Heart left ventricle (tissue), 16 donors: ENCODE results near the gene CCHCR1. TPM values are rescaled to one million over a fixed set of nuclear protein-coding genes. Genes with fewer than 3 reads are reported as not detected.
A peak's percentile ranks its signal among the peaks of the same experiment; 100 is the strongest.
"Not testable (repeated sequence)": the region's sequence is repeated elsewhere in the genome, so short reads cannot be mapped to it uniquely, and the experiment has no call there.

ENCODE experiments used
- ATAC-seq, 4 donors: fragments of 200-7000 bp; cut with Tn5 transposase; one replicate each; pipeline ENCODE4 v1.9.1; 2020 to 2022; ENCODE audit warnings: moderate library complexity in 4 of 4, mild to moderate bottlenecking in 3 of 4, moderate number of reproducible peaks in 1 of 4
- DNase-seq, 5 donors: peaks; one replicate each; pipeline ENCODE4 v3.0.0-alpha.2; 2020
- H3K27ac ChIP-seq, 12 donors: fragments of 200-600 bp; sonication (generic) in 4 of 12; one replicate each; pipeline versions ENCODE4 v1.5.0 to v1.8.0; 2016 to 2022; ENCODE audit warnings: mild to moderate bottlenecking in 2 of 12
- H3K27me3 ChIP-seq, 9 donors: fragments of 200-600 bp; sonication (generic) in 2 of 9; one replicate each; pipeline versions ENCODE4 v1.5.1 to v1.8.0; 2016 to 2022; ENCODE audit warnings: mild to moderate bottlenecking in 3 of 9
- H3K36me3 ChIP-seq, 9 donors: fragments of 200-600 bp; sonication (generic) in 2 of 9; one replicate each; pipeline versions ENCODE4 v1.5.0 to v1.8.0; 2018 to 2022; ENCODE audit warnings: mild to moderate bottlenecking in 2 of 9
- H3K4me1 ChIP-seq, 12 donors: fragments of 200-600 bp; sonication (generic) in 4 of 12; one replicate each; pipeline versions ENCODE4 v1.5.0 to v1.8.0; 2016 to 2022; ENCODE audit warnings: mild to moderate bottlenecking in 3 of 12
- H3K4me3 ChIP-seq, 12 donors: fragments of 200-600 bp; sonication (generic) in 4 of 12; one replicate each; pipeline versions ENCODE4 v1.5.0 to v1.8.0; 2017 to 2022; ENCODE audit warnings: mild to moderate bottlenecking in 9 of 12, moderate library complexity in 4 of 12
- H3K9me3 ChIP-seq, 12 donors: fragments of 200-600 bp; sonication (generic) in 4 of 12; one replicate each; pipeline versions ENCODE4 v1.5.0 to v1.8.0; 2016 to 2022; ENCODE audit warnings: mild to moderate bottlenecking in 1 of 12
- POLR2A ChIP-seq, 2 donors: fragments of 450-650 bp; IDR thresholded peaks; one replicate each; pipeline ENCODE4 v1.6.1; 2017; ENCODE audit warnings: antibody characterized with exemption in 2 of 2, mild to moderate bottlenecking in 2 of 2, moderate library complexity in 2 of 2
- WGBS, 4 donors: extraction: QIAGEN DNeasy Blood & Tissue Kit in 2 of 4; methylation state at CpG; one replicate each; pipeline versions ENCODE4 v1.1.5 to v1.1.7; 2013 to 2018; 5-methylcytosine and 5-hydroxymethylcytosine counted together
- intact Hi-C, 10 donors: fragments of 100-400 bp; cut with DNase I; formaldehyde crosslinking; loops; one replicate each; pipeline versions ENCODE4 v1.11.1 to v1.14.2; 2022
- polyA plus RNA-seq, 2 donors: library from polyadenylated mRNA; stranded (reverse); fragments of 200-250 nt; gene quantifications; one replicate each; pipeline ENCODE4 v1.2.3, GENCODE V29; 2013
- total RNA-seq, 9 donors: library from RNA; depleted of rRNA in 2 of 9; stranded (reverse); fragments of >200 nt in 2 of 9; fragmentation: NEBNext Ultra II Directional in 3 of 9; extraction: Animal tissue kit (Norgen Biotek cat#: 25700) in 3 of 9; gene quantifications; one replicate each; pipeline versions ENCODE4 v1.1.0 to v1.2.4, GENCODE V29; 2016 to 2023
- TF ChIP-seq, protein P1 (sequence below), 12 donors: fragments of 200-600 bp; sonication (generic) in 4 of 12; IDR thresholded peaks; one replicate each; pipeline versions ENCODE4 v1.5.0 to v1.8.0; 2018 to 2022; ENCODE audit warnings: antibody characterized with exemption in 12 of 12, mild to moderate bottlenecking in 5 of 12
- donor health status: ischemic (EF 13 %, LVEDD 7.1; RV severe dilation, severe dysfunction).
- donor health status: healthy with polysubstance abuse.
- donor health status: DM: no; HTN: yes; CAD: no.
- donor health status: DM: no; HTN: no; CAD: no.
- donor health status: ischemic (EF 25% LVEDD 6.9; RV normal size, moderate dysfunction).
- donor health status: ischemic (EF 25% LVEDD 5.7; RV mildly dilated, moderate dysfunction).
- donor health status: healthy.
- donor health status: DM: yes; HTN: yes; CAD: no.
- donor health status: ischemic (EF 35%, LVEDD 5.7; RV mildly dilated, moderate dysfunction).
- donor health status: nonischemic (EF 11% LVEDD 7.7; RV severe dilation, severe dysfunction).
- donor health status: DM: yes; HTN: yes; CAD: no.
- donor health status: PGD.
- donor health status: ischemic (EF 29% LVEDD 5.4; RV normal size, mild dysfunction).
- donor health status: nonischemic (EF 23%, LVEDD 6.1; RV moderate dilation, normal function).

The CCHCR1 gene
- total and polyA plus RNA-seq, 11 donors = 6.0 to 16.4 (median 10.4) TPM

DNA sequence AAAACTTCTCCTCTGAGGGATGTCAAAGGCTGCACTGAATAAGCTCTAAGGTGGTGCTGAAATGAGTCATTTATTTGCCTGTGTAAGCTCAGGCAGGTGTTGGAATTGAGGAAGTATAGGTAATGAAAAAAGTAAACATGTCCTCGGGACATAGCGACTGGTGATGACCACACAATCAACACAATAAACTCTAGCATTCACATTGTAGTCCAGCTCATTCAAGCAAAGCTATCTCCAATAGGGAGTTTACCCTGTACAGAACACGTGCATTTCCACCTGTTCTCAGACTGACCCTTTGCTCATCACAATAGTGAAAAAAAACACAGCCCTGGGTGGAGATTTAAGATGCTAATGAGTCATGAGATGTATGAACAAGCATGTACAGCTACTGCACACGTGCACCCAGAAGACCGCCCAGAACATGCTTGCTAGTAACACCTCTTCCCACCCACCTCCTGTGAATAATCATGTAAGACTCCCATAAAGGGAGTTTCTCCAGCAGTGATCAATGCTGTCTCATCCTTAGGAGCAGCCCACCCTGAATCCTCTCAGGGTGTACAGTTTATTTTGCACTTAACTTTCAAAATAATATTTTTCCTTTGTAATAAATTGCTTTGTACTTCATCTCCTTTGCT lies 45.9 kb upstream of the CCHCR1 start:
- peak in 3 of 4 donors; percentile 30 to 51 (median 42) for ATAC-seq
- peak overlapping the region in 11 of 12 donors; percentile 0 to 60 (median 47) for H3K4me3 ChIP-seq
- H3K36me3 ChIP-seq = peaks cover 0 to 9% (median 0%) of the 10 kb centered on the region in 9 donors
- peak overlapping the region in 11 of 12 donors; percentile 69 to 96 (median 81) for H3K27ac ChIP-seq
- no peaks in the 10 kb centered on the region for H3K27me3 ChIP-seq
- peaks cover 0 to 62% (median 12%) of the 10 kb centered on the region in 12 donors for H3K4me1 ChIP-seq
- no peak for DNase-seq
- 51 to 63% (median 62%) methylated on average over 5 of the region's 5 CpGs for WGBS, 4 donors
- TF ChIP-seq, protein P1, sequence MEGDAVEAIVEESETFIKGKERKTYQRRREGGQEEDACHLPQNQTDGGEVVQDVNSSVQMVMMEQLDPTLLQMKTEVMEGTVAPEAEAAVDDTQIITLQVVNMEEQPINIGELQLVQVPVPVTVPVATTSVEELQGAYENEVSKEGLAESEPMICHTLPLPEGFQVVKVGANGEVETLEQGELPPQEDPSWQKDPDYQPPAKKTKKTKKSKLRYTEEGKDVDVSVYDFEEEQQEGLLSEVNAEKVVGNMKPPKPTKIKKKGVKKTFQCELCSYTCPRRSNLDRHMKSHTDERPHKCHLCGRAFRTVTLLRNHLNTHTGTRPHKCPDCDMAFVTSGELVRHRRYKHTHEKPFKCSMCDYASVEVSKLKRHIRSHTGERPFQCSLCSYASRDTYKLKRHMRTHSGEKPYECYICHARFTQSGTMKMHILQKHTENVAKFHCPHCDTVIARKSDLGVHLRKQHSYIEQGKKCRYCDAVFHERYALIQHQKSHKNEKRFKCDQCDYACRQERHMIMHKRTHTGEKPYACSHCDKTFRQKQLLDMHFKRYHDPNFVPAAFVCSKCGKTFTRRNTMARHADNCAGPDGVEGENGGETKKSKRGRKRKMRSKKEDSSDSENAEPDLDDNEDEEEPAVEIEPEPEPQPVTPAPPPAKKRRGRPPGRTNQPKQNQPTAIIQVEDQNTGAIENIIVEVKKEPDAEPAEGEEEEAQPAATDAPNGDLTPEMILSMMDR (IDR thresholded peaks at IDR 0.05) = no peak
- no peak for TF ChIP-seq POLR2A (IDR thresholded peaks at IDR 0.05)
- peaks cover 0 to 16% (median 0%) of the 10 kb centered on the region in 12 donors for H3K9me3 ChIP-seq
- intact Hi-C loops = loop anchor here in 3 of 10 donors (5.0 kb wide), 3 partner anchors 64 to 149 kb away; partner anchors contain the start of gene HLA-C (in 1 of the 3)

DNA sequence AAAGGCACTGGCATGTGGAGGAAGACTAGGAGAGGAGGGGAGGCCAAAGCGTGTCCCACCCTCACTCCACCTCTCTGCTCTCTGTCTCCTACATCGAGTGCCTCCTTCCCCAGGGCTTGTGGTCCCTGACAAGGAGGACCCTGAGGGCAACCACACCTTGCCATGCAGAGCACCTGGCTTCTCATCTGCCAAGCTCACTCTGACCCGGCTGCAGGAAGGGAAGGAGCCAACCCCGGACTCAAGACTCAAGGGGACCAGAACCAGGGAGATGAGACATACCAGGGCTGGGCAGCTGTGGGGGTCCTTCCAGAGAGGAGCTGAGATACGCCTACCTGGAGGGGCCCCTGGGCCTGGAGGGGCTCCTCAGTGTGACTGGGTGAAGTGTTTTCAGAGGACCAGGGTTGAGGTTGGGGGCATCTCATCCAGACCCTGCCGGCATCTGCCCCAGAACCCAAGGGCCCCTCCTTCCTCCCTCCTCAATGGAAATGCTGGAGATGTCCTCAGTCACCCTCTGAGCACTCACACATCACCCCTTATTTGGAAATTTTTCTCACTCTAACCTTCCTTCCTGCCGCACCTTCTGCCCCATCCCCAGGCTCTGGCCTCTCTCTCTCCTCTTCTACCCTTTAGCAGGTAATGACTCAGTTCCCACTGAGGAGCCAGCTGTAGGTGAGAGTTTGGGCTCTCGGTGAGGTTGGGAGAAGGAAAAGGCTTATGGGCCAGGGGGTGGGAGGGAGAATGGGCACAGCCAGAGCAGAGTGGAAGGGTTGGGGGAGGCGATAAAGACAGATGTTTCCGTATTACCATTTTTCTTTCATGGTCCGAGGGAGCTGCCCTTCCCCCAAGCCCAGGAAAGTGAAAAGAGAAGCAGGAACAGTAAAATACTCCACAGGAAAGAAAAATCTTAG lies 44.9 kb upstream of the CCHCR1 start:
- ATAC-seq (no peak), DNase-seq (no peak)
- Histone ChIP-seq H3K36me3 (peaks cover 0 to 9% (median 0%) of the 10 kb centered on the region in 9 donors), H3K4me3 (peak overlapping the region in 1 of 12 donors; percentile 60), H3K9me3 (peaks cover 0 to 16% (median 0%) of the 10 kb centered on the region in 12 donors), H3K27me3 (no peaks in the 10 kb centered on the region), H3K4me1 (peaks cover 0 to 62% (median 11%) of the 10 kb centered on the region in 12 donors), H3K27ac (peak overlapping the region in 10 of 12 donors; percentile 39 to 96 (median 81))
- intact Hi-C loops = loop anchor here in 3 of 10 donors (5.0 kb wide), 3 partner anchors 65 to 150 kb away; partner anchors contain the start of gene HLA-C (in 1 of the 3)
- WGBS, 4 donors = 58 to 67% (median 64%) methylated on average over 11 of the region's 11 CpGs
- TF ChIP-seq, protein P1 (IDR thresholded peaks at IDR 0.05) = no peak
- no peak for TF ChIP-seq POLR2A (IDR thresholded peaks at IDR 0.05)

DNA sequence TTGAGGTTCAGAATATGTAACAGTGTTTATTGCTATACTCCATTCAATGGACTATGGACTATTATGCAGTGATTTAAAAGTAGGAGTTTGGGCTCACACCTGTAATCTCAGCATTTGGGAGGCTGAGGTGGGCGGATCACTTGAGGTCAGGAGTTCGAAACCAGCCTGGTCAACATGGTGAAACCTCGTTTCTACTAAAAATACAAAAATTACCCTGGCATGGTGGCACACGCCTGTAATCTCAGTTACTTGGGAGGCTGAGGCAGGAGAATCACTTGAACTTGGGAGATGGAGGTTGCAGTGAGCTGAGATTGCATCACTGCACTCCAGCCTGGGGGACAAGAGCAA lies 41.5 kb upstream of the CCHCR1 start:
- not testable (repeated sequence) for DNase-seq, H3K36me3 ChIP-seq, H3K27me3 ChIP-seq, ATAC-seq
- Histone ChIP-seq H3K9me3 (peaks cover 0 to 16% (median 0%) of the 10 kb centered on the region in 12 donors), H3K4me3 (peak overlapping the region in 7 of 12 donors; percentile 74 to 87 (median 80)), H3K4me1 (peaks cover 0 to 44% (median 13%) of the 10 kb centered on the region in 12 donors), H3K27ac (peak overlapping the region in 6 of 12 donors; percentile 95 to 99 (median 98))
- intact Hi-C loops = loop anchor here in 4 of 10 donors (5.0 to 10.0 kb wide), 3 partner anchors 73 to 284 kb away; partner anchors contain the start of genes HLA-C (in 2 of the 4) and VARS2 (in 1 of the 4)
- 91 to 97% (median 96%) methylated on average over 4 of the region's 4 CpGs for WGBS, 4 donors

DNA sequence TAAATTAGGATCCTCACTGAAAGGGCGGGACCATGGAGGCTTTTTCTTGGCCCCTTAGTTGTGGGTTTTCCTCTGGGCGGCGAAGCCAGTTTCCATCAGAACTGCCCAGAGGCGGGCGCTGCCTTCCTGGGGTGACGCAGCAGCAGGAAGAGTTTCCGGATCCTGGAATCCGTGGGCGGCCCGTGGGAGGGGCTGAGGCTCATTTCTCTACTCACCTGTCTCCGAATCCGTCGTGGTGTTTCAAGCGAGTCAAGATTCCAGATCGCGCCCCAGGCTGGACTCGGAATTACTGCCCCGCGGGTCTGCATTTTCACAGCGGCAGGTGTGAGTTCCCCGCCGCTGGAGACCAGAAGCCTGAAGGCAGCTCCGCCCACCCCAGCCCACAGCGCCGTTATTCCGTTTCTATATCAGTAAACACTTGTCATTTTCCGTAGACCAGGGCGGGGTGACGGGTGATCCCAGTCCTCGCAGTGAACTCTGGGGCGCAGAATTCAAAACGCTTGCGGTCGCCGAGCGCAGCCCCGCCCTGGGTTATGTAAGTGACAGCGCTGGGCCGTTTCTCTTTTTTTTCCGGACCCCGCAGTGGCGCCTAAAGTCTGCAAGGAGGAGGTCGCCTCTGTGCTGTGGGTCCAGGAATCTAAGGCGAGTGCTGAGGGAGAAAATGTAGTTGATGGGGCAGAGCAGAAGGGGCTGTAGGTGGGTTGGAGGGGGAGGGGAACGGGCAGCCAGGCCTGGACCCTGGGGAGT lies 40.1 kb upstream of the CCHCR1 start:
- ATAC-seq = peak; percentile 88 to 94 (median 90)
- peak in 1 of 2 donors; percentile 64 for TF ChIP-seq POLR2A (IDR thresholded peaks at IDR 0.05)
- TF ChIP-seq, protein P1 (IDR thresholded peaks at IDR 0.05) = no peak
- peak overlapping the region; percentile 95 to 99 (median 98) for H3K27ac ChIP-seq
- WGBS, 4 donors = 0 to 1% (median 0%) methylated on average over 42 to 45 of the region's 45 CpGs
- intact Hi-C loops = loop anchor here (1.0 to 10.0 kb wide), 9 partner anchors 30 to 283 kb away; partner anchors contain the start of genes HLA-C (in 6 of the 10), HLA-B (in 1 of the 10) and VARS2 (in 1 of the 10)
- H3K27me3 ChIP-seq = no peaks in the 10 kb centered on the region
- peaks cover 0 to 31% (median 11%) of the 10 kb centered on the region in 12 donors for H3K4me1 ChIP-seq
- H3K4me3 ChIP-seq = peak overlapping the region; percentile 48 to 87 (median 80)
- peaks cover 0 to 9% (median 0%) of the 10 kb centered on the region in 9 donors for H3K36me3 ChIP-seq
- DNase-seq = peak; percentile 93 to 96 (median 94)
- peaks cover 0 to 16% (median 0%) of the 10 kb centered on the region in 12 donors for H3K9me3 ChIP-seq

DNA sequence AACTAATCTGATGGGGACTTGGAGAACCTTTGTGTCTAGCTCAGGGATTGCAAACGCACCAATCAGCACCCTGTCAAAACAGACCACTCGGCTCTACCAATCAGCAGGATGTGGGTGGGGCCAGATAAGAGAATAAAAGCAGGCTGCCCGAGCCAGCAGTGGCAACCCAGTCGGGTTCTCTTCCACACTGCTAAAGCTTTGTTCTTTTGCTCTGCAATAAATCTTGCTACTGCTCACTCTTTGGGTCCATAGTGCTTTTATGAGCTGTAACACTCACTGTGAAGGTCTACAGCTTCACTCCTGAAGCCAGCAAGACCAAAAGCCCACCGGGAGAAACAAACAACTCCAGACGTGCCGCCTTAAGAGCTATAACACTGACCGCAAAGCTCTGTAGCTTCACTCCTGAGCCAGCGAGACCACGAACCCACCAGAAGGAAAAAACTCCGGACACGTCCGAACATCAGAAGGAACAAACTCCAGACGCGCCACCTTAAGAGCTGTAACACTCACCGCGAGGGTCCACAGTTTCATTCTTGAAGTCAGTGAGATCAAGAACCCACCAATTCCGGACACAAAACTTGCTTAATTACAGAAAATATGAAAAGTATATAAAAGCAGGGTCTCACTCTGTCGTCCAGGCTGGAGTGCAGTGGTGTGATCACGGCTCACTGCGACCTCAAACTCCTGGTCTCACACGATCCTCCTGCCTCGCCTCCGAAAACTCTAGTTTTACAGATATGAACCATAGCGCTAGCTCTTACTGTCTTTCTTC lies 38.8 kb upstream of the CCHCR1 start:
- WGBS, 4 donors = 72 to 80% (median 74%) methylated on average over 25 of the region's 25 CpGs
- intact Hi-C loops = loop anchor here (1.0 to 10.0 kb wide), 8 partner anchors 76 to 282 kb away; partner anchors contain the start of genes HLA-C (in 6 of the 10), HLA-B (in 1 of the 10) and VARS2 (in 1 of the 10)

More for the DNA sequence above, 38.8 kb upstream of the CCHCR1 start:
- peak overlapping the region in 11 of 12 donors; percentile 95 to 99 (median 98) for H3K27ac ChIP-seq
- H3K9me3 ChIP-seq = peaks cover 0 to 16% (median 0%) of the 10 kb centered on the region in 12 donors
- ATAC-seq, H3K36me3 ChIP-seq, DNase-seq, H3K27me3 ChIP-seq: not testable (repeated sequence)
- peaks cover 0 to 24% (median 10%) of the 10 kb centered on the region in 12 donors for H3K4me1 ChIP-seq
- peak overlapping the region in 10 of 12 donors; percentile 64 to 87 (median 80) for H3K4me3 ChIP-seq
